Measurements from ENCODE around the gene ZNF654.

ZNF654 gene

GRCh38 chr3:88031642-88032077, 27.4 kb upstream of the ZNF654 start:
- TF ChIP-seq CTCF (IDR thresholded peaks at IDR 0.05) = no peak

- TF ChIP-seq CTCF (IDR thresholded peaks at IDR 0.05) = no peak
Measured at GRCh38 chr3:88032245-88032644, 26.8 kb upstream of the ZNF654 start.

GRCh38 chr3:88033079-88033478, 26.0 kb upstream of the ZNF654 start:
- TF ChIP-seq CTCF (IDR thresholded peaks at IDR 0.05) = no peak

GRCh38 chr3:88033808-88034207, 25.2 kb upstream of the ZNF654 start:
- TF ChIP-seq CTCF (IDR thresholded peaks at IDR 0.05) = no peak

- no peak for TF ChIP-seq CTCF (IDR thresholded peaks at IDR 0.05)
Measured at GRCh38 chr3:88034491-88035275, 24.4 kb upstream of the ZNF654 start.

GRCh38 chr3:88036221-88036620, 22.8 kb upstream of the ZNF654 start:
- TF ChIP-seq CTCF (IDR thresholded peaks at IDR 0.05) = no peak

GRCh38 chr3:88038566-88038965, 20.5 kb upstream of the ZNF654 start:
- no peak for TF ChIP-seq CTCF (IDR thresholded peaks at IDR 0.05)

- no peak for TF ChIP-seq CTCF (IDR thresholded peaks at IDR 0.05)
Measured at GRCh38 chr3:88040529-88040928, 18.5 kb upstream of the ZNF654 start.

Measured in LNCAP (cell line).